Measurements from ENCODE around the gene TCF7. TPM values are rescaled to one million over a fixed set of nuclear protein-coding genes. Genes with fewer than 3 reads are reported as not detected.

TCF7 gene
- total and polyA plus RNA-seq, 2 of the 13 experiments (the other 11 are each of a cell fraction or from before 2014, with no cell fraction given) = 6.3 to 6.8 TPM

- TF ChIP-seq, protein P1, sequence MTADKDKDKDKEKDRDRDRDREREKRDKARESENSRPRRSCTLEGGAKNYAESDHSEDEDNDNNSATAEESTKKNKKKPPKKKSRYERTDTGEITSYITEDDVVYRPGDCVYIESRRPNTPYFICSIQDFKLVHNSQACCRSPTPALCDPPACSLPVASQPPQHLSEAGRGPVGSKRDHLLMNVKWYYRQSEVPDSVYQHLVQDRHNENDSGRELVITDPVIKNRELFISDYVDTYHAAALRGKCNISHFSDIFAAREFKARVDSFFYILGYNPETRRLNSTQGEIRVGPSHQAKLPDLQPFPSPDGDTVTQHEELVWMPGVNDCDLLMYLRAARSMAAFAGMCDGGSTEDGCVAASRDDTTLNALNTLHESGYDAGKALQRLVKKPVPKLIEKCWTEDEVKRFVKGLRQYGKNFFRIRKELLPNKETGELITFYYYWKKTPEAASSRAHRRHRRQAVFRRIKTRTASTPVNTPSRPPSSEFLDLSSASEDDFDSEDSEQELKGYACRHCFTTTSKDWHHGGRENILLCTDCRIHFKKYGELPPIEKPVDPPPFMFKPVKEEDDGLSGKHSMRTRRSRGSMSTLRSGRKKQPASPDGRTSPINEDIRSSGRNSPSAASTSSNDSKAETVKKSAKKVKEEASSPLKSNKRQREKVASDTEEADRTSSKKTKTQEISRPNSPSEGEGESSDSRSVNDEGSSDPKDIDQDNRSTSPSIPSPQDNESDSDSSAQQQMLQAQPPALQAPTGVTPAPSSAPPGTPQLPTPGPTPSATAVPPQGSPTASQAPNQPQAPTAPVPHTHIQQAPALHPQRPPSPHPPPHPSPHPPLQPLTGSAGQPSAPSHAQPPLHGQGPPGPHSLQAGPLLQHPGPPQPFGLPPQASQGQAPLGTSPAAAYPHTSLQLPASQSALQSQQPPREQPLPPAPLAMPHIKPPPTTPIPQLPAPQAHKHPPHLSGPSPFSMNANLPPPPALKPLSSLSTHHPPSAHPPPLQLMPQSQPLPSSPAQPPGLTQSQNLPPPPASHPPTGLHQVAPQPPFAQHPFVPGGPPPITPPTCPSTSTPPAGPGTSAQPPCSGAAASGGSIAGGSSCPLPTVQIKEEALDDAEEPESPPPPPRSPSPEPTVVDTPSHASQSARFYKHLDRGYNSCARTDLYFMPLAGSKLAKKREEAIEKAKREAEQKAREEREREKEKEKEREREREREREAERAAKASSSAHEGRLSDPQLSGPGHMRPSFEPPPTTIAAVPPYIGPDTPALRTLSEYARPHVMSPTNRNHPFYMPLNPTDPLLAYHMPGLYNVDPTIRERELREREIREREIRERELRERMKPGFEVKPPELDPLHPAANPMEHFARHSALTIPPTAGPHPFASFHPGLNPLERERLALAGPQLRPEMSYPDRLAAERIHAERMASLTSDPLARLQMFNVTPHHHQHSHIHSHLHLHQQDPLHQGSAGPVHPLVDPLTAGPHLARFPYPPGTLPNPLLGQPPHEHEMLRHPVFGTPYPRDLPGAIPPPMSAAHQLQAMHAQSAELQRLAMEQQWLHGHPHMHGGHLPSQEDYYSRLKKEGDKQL (CRISPR knock-in tag; IDR thresholded peaks at IDR 0.05; ENCODE audit: low read depth) = peak; percentile 64; the same call in 1 of the 2 replicates
- TF ChIP-seq ZSCAN30 (CRISPR knock-in tag; IDR thresholded peaks at IDR 0.05) (no peak), CHD4 (IDR thresholded peaks at IDR 0.05; ENCODE audit: borderline replicate concordance, low read length) (peak; percentile 31; the same call in 1 of the 2 replicates), BRD4 (CRISPR knock-in tag; IDR thresholded peaks at IDR 0.05) (peak; percentile 76; the same call in 1 of the 2 replicates), ZNF383 (CRISPR knock-in tag; IDR thresholded peaks at IDR 0.05; ENCODE audit: borderline replicate concordance) (no peak), JUN (CRISPR knock-in tag; IDR thresholded peaks at IDR 0.05) (no peak), PITX1 (CRISPR knock-in tag; IDR thresholded peaks at IDR 0.05) (peak; percentile 82), ZNF687 (CRISPR knock-in tag; IDR thresholded peaks at IDR 0.05) (peak; percentile 91), ZNF30 (CRISPR knock-in tag; IDR thresholded peaks at IDR 0.05) (no peak), PRDM4 (CRISPR knock-in tag; IDR thresholded peaks at IDR 0.05; ENCODE audit: borderline replicate concordance) (no peak)
- TF ChIP-seq, protein P2, sequence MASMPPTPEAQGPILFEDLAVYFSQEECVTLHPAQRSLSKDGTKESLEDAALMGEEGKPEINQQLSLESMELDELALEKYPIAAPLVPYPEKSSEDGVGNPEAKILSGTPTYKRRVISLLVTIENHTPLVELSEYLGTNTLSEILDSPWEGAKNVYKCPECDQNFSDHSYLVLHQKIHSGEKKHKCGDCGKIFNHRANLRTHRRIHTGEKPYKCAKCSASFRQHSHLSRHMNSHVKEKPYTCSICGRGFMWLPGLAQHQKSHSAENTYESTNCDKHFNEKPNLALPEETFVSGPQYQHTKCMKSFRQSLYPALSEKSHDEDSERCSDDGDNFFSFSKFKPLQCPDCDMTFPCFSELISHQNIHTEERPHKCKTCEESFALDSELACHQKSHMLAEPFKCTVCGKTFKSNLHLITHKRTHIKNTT (CRISPR knock-in tag; IDR thresholded peaks at IDR 0.05) = no peak
These were observed 43.5 kb upstream of the TCF7 start (continued) for GRCh38 chr5:134070725-134071613.

Data from HepG2 (cell line).